DOHH2 (cell line): ENCODE measurements around the gene LMCD1.

ENCODE experiments used
- H3F3A ChIP-seq: fragments of 200-600 bp; sonication (generic), shearing (Covaris generic); 2 replicates; pipeline ENCODE4 v1.6.0; 2016; ENCODE audit warnings: antibody characterized with exemption, mild to moderate bottlenecking; ENCODE audit not compliant: control insufficient read depth, insufficient read depth
- H3K27ac ChIP-seq: fragments of 200-600 bp; sonication (generic); 2 replicates; pipeline ENCODE4 v1.5.1; 2014; ENCODE audit warnings: low read depth, mild to moderate bottlenecking, low read length, moderate library complexity
- H3K27me3 ChIP-seq: fragments of 200-600 bp; sonication (generic); 2 replicates; pipeline ENCODE4 v1.6.1; 2014; ENCODE audit warnings: mild to moderate bottlenecking, low read length, mixed read lengths; ENCODE audit not compliant: control insufficient read depth
- H3K36me3 ChIP-seq: fragments of 200-600 bp; sonication (generic); 2 replicates; pipeline ENCODE4 v1.6.1; 2014; ENCODE audit warnings: mild to moderate bottlenecking, low read length, moderate library complexity, mixed read lengths; ENCODE audit not compliant: control insufficient read depth
- H3K4me1 ChIP-seq: fragments of 200-600 bp; sonication (generic); 2 replicates; pipeline ENCODE4 v1.6.1; 2014; ENCODE audit warnings: mild to moderate bottlenecking, low read length, mixed read lengths; ENCODE audit not compliant: control insufficient read depth
- H3K4me2 ChIP-seq: fragments of 200-600 bp; sonication (generic); 2 replicates; pipeline ENCODE4 v1.6.0; 2014; ENCODE audit warnings: mild to moderate bottlenecking, low read length, moderate library complexity
- H3K4me3 ChIP-seq: fragments of 200-600 bp; sonication (generic); 2 replicates; pipeline ENCODE4 v1.5.1; 2014; ENCODE audit warnings: mild to moderate bottlenecking, low read length, mixed read lengths
- H3K79me2 ChIP-seq: fragments of 200-600 bp; sonication (generic); 2 replicates; pipeline ENCODE4 v1.6.1; 2014; ENCODE audit warnings: mild to moderate bottlenecking, low read length, mixed read lengths; ENCODE audit not compliant: control insufficient read depth
- H3K9me2 ChIP-seq: fragments of 200-600 bp; sonication (generic); replicated peaks from 2 replicates; pipeline ENCODE4 v1.6.1; 2014; ENCODE audit warnings: mild to moderate bottlenecking, low read length, mixed read lengths; ENCODE audit not compliant: control insufficient read depth
- H3K9me3 ChIP-seq: fragments of 200-600 bp; sonication (generic); 2 replicates; pipeline ENCODE4 v1.6.1; 2014; ENCODE audit warnings: antibody characterized with exemption, low read length, mixed read lengths; ENCODE audit not compliant: control insufficient read depth, insufficient read depth
- H4K20me1 ChIP-seq: fragments of 200-600 bp; sonication (generic); 2 replicates; pipeline ENCODE4 v1.6.0; 2014; ENCODE audit warnings: low read depth, mild to moderate bottlenecking, antibody characterized with exemption, low read length, moderate library complexity; ENCODE audit not compliant: control insufficient read depth, insufficient read depth
- CTCF ChIP-seq: fragments of 200-600 bp; sonication (generic); IDR thresholded peaks from one replicate; pipeline ENCODE4 v1.5.1; 2014; ENCODE audit warnings: antibody characterized with exemption, mild to moderate bottlenecking, low read depth, low read length; ENCODE audit not compliant: poor library complexity, severe bottlenecking
- EZH2phosphoT487 ChIP-seq: fragments of 200-600 bp; sonication (generic); IDR thresholded peaks from 2 replicates; pipeline ENCODE4 v1.6.1; 2017; ENCODE audit warnings: borderline replicate concordance, mild to moderate bottlenecking, antibody characterized with exemption, low read length, moderate library complexity, mixed read lengths

LMCD1 gene

GRCh38 chr3:8610951-8611350 lies 109.3 kb downstream of the LMCD1 start:
- H3F3A ChIP-seq: no peaks in the 10 kb centered on the region
- H3K79me2 ChIP-seq: no peaks in the 10 kb centered on the region
- no peak overlapping the region for H3K27ac ChIP-seq
- no peak overlapping the region for H3K4me2 ChIP-seq
- H3K4me3 ChIP-seq: no peak overlapping the region
- H3K9me3 ChIP-seq: no peaks in the 10 kb centered on the region
- no peaks in the 10 kb centered on the region for H3K27me3 ChIP-seq
- H3K9me2 ChIP-seq: no peaks in the 10 kb centered on the region
- H4K20me1 ChIP-seq: no peaks in the 10 kb centered on the region
- H3K36me3 ChIP-seq: no peaks in the 10 kb centered on the region
- H3K4me1 ChIP-seq: no peaks in the 10 kb centered on the region
- TF ChIP-seq EZH2phosphoT487: no peak
- TF ChIP-seq CTCF: no peak

GRCh38 chr3:8617921-8618320 lies 116.3 kb downstream of the LMCD1 start:
- no peaks in the 10 kb centered on the region for H3K27me3 ChIP-seq
- no peaks in the 10 kb centered on the region for H3F3A ChIP-seq
- no peaks in the 10 kb centered on the region for H4K20me1 ChIP-seq
- no peaks in the 10 kb centered on the region for H3K79me2 ChIP-seq
- no peak for TF ChIP-seq CTCF
- no peaks in the 10 kb centered on the region for H3K9me3 ChIP-seq
- H3K9me2 ChIP-seq: no peaks in the 10 kb centered on the region
- H3K4me1 ChIP-seq: peaks cover 4% of the 10 kb centered on the region
- H3K4me3 ChIP-seq: no peak overlapping the region
- H3K36me3 ChIP-seq: no peaks in the 10 kb centered on the region
- no peak overlapping the region for H3K27ac ChIP-seq
- H3K4me2 ChIP-seq: no peak overlapping the region

GRCh38 chr3:8618950-8619349 lies 117.3 kb downstream of the LMCD1 start:
- Histone ChIP-seq H3K27me3 (no peaks in the 10 kb centered on the region), H3K4me2 (no peak overlapping the region)

More at GRCh38 chr3:8618950-8619349, 117.3 kb downstream of the LMCD1 start:
- H3K79me2 ChIP-seq: no peaks in the 10 kb centered on the region
- no peaks in the 10 kb centered on the region for H3F3A ChIP-seq
- no peak for TF ChIP-seq EZH2phosphoT487
- no peak for TF ChIP-seq CTCF
- no peak overlapping the region for H3K4me3 ChIP-seq
- no peak overlapping the region for H3K27ac ChIP-seq
- H3K4me1 ChIP-seq: peaks cover 11% of the 10 kb centered on the region
- H3K9me3 ChIP-seq: no peaks in the 10 kb centered on the region
- no peaks in the 10 kb centered on the region for H3K36me3 ChIP-seq
- no peaks in the 10 kb centered on the region for H4K20me1 ChIP-seq
- H3K9me2 ChIP-seq: no peaks in the 10 kb centered on the region
